Tongue (tissue), 3 donors: ENCODE measurements around the gene RMND1. TPM values are rescaled to one million over a fixed set of nuclear protein-coding genes. Genes with fewer than 3 reads are reported as not detected.
"Not testable (repeated sequence)": the region's sequence is repeated elsewhere in the genome, so short reads cannot be mapped to it uniquely, and the experiment has no call there.

Experiments used
- DNase-seq: peaks from one replicate; pipeline ENCODE4 v3.0.0-alpha.2; 2015
- small RNA-seq: library from RNA; depleted of rRNA; stranded (forward); fragments of <200 nt; gene quantifications from one replicate; pipeline ENCODE3, GENCODE V24; 2014; ENCODE audit warnings: low replicate concordance
- total RNA-seq: library from RNA; depleted of rRNA; stranded (reverse); fragments of >200 nt; gene quantifications from one replicate; pipeline ENCODE4 v1.2.3, GENCODE V29; 2014

Gene RMND1
- total RNA-seq, 1 donor from 2014 or later, result 39.0 TPM

GRCh38 chr6:151381722-151382121 lies 70.2 kb downstream of the RMND1 start:
- DNase-seq, result no peak

DNA sequence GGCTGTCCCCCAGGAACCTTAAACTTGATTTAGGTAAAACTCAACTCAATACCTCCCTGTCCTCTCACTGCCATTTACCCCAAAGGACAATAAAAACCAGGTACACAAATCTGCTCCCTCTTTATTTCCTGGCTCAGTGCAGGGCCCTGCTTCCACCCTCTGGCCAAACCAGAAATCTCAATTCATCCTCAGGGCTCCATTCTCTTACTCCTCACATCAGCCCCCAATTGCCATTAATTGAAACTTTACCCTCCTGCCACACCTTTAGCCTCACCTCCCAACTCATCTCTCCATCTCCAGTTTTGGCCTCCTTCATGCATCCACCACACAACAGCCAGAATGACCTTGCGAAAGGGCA lies 71.1 kb downstream of the RMND1 start:
- DNase-seq, result no peak

GRCh38 chr6:151379933-151380847 lies 71.7 kb downstream of the RMND1 start:
- no peak for DNase-seq

- no peak for DNase-seq
These were observed 74.8 kb downstream of the RMND1 start for GRCh38 chr6:151377095-151377494.

- DNase-seq, result no peak
These were observed 75.5 kb downstream of the RMND1 start for GRCh38 chr6:151376440-151376839.

GRCh38 chr6:151375833-151376232 lies 76.1 kb downstream of the RMND1 start:
- no peak for DNase-seq

DNA sequence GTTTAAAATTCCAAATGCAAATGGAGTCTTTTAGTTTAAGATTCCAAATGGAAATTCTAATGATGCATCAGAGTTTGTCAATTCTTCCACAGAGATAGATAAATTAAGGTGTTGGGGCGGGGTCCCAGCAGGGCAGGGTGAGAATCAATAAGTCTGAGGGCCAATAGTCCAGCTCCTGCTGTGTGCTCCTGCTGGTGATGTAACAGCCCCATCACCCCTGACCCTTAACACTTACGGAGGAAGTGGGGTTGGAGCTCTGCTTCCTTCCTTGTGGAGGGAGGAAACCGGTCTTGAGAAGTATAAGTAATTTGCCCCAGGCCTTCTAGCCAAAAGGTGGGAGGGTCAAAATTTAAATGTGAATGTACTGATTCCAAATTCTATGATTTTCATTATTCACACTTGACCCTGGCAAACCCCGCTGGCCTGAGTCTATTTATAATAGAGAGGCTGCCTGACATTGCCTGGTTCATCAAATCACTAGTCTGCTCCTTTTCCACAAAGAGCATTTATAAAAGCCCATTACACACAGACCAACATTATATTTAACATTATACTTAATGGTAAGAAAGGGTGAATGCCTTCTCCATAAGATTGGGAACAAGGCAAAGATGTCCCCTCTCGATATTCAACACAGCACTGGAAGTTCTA lies 77.8 kb downstream of the RMND1 start:
- no peak for DNase-seq

DNA sequence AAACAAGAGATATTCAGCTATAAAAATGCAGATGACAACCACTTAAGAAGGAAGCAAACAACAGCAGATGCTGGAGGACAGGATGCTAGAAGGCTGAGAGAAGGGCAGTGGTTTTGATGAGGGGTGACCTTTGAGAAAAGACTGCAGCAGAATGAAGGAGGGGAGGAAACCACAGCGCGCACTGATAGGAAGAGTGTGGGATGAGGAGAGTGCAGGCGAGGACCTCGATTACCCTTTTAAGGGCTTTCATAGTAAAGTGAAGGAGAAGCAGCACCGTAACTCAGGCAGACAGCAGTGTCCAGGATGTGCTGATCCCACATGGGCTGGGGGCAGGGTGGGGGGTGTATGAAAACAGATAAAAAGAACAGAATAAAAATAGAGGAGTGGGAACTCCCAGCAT lies 79.8 kb downstream of the RMND1 start:
- DNase-seq, result no peak

DNA sequence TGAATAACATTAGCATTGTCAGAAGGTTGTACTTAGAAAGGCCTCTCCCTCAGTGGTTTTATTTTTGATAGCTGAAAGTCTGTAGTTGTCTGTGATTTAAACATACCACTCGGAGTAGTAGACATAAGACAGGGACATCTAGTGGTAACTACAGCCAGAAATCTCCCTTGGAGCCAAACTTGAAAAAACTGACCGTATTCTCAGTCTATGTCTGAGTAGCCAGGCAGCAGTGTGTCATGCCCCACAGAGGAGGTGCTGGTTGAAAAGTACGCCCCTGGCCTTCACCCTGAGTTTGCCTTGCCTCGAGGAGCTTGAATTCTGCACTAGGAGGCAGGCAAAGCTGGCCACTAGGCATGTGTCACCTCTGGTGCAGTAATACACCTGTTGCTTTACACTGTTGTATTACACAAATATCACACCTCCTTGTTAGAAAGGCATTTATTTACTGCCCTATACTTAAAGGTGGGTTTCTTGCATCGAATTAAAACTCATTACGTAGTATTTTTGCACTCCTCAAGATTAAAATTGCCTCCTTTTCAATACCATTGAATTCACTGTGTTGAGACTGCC lies 81.3 kb downstream of the RMND1 start:
- peak; percentile 39 for DNase-seq

- no peak for DNase-seq
These were observed 86.7 kb downstream of the RMND1 start for GRCh38 chr6:151365233-151365632.

DNA sequence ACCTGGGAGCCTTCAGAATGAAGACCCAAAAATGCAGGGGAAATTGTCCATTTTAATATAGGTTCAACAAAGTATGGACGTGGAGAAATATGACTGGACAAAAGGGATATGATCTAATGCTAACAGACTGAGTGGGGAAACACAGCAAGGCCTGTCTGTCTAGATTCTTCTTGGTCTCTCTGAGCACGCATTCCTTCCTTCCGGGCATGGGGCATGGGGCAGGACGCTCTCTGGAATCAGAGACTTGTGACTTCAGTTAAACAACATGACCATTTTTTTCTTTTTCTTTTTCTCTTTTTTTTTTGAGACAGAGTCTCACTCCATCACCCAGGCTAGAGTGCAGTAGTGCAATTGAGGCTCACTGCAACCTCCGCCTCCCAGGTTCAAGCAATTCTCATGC lies 92.4 kb downstream of the RMND1 start:
- no peak for DNase-seq

DNA sequence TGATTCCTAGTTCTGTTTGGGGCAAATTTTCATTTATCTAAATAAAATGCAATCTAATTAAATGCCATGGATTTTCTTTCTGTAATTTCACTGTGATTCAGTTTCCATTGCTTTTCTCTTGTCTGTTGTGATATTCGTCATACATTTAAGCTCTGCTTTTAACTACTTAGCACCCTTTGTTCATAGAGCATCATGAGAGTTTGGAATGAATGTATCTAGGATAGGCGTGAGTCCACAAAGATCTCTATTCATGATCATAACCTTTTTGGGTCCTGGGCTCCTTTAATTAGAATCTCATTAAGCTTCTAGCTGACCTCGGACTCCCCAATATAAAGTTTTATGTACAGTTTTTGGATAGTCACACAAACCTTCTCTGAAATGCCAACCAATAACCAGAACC lies 93.5 kb downstream of the RMND1 start:
- DNase-seq, result no peak

GRCh38 chr6:151357758-151358436 lies 94.0 kb downstream of the RMND1 start:
- DNase-seq, result no peak

GRCh38 chr6:151356983-151357382 lies 94.9 kb downstream of the RMND1 start:
- DNase-seq, result not testable (repeated sequence)

Small RNAs within 50 kb of the gene (small RNA-seq; reads per million reads assigned to genes)
- not detected for gene RF00019

Other genes with a start within 250 kb of the RMND1 start
- 107 TPM for gene AKAP12, start 212.2 kb downstream of the RMND1 start, total RNA-seq
- 5.8 TPM for gene ZBTB2, start 60.6 kb downstream of the RMND1 start, total RNA-seq
- gene CCDC170, start 41.9 kb upstream of the RMND1 start, total RNA-seq, result 4.1 TPM